Fibroblast of lung (primary cell): ENCODE data around the gene MAP4K3. TPM values are rescaled to one million over a fixed set of nuclear protein-coding genes. Genes with fewer than 3 reads are reported as not detected.
A peak's percentile ranks its signal among the peaks of the same experiment; 100 is the strongest.

ENCODE experiments used
- DNase-seq, 2 donors: peaks; one replicate each; pipeline versions ENCODE4 v3.0.0 to v3.0.0-alpha.2; 2010; ENCODE audit warnings: low read depth in 2 of 2
- H2AFZ ChIP-seq: 2 replicates; pipeline ENCODE4 v1.5.1; 2012; ENCODE audit warnings: low read length, control low read depth, inconsistent platforms
- H3K27ac ChIP-seq: 2 replicates; pipeline ENCODE4 v1.5.1; 2011; ENCODE audit warnings: low read length, control low read depth; ENCODE audit not compliant: insufficient read depth
- H3K27me3 ChIP-seq: 2 replicates; pipeline ENCODE4 v1.5.1; 2011; ENCODE audit warnings: mild to moderate bottlenecking, low read length; ENCODE audit not compliant: control insufficient read depth, insufficient read depth
- H3K36me3 ChIP-seq: 2 replicates; pipeline ENCODE4 v1.5.1; 2011; ENCODE audit warnings: low read length; ENCODE audit not compliant: control insufficient read depth, insufficient read depth
- H3K4me1 ChIP-seq: 2 replicates; pipeline ENCODE4 v1.5.1; 2011; ENCODE audit warnings: low read length; ENCODE audit not compliant: control insufficient read depth, insufficient read depth; ENCODE audit errors: extremely low read depth
- H3K4me2 ChIP-seq: 2 replicates; pipeline ENCODE4 v1.5.1; 2011; ENCODE audit warnings: low read length, control low read depth; ENCODE audit not compliant: insufficient read depth; ENCODE audit errors: extremely low read depth
- H3K4me3 ChIP-seq, 4 experiments: fragments of 200-600 bp in 1 of 4; sonication (generic) in 1 of 4; replicated peaks in 1 of 4; 2 replicates each; pipeline ENCODE4 v1.5.1; 2011 to 2016; ENCODE audit warnings: low read length in 4 of 4, low read depth in 3 of 4, mild to moderate bottlenecking in 3 of 4, control low read depth in 2 of 4, inconsistent platforms in 1 of 4, mixed read lengths in 1 of 4; ENCODE audit not compliant: insufficient read depth in 1 of 4; ENCODE audit errors: control extremely low read depth in 1 of 4
- H3K79me2 ChIP-seq: 2 replicates; pipeline ENCODE4 v1.5.1; 2012; ENCODE audit warnings: mild to moderate bottlenecking, low read length, inconsistent platforms; ENCODE audit not compliant: control insufficient read depth, insufficient read depth
- H3K9ac ChIP-seq: 2 replicates; pipeline ENCODE4 v1.5.1; 2011; ENCODE audit warnings: mild to moderate bottlenecking, low read length, control low read depth; ENCODE audit not compliant: insufficient read depth
- H3K9me3 ChIP-seq: 2 replicates; pipeline ENCODE4 v1.5.1; 2012; ENCODE audit warnings: low read depth, low read length; ENCODE audit not compliant: control insufficient read depth, insufficient read depth
- H4K20me1 ChIP-seq: 2 replicates; pipeline ENCODE4 v1.5.1; 2011; ENCODE audit warnings: low read length; ENCODE audit not compliant: control insufficient read depth, insufficient read depth; ENCODE audit errors: extremely low read depth
- CTCF ChIP-seq, 2 donors: IDR thresholded peaks in 1 of 2; conservative IDR thresholded peaks in 1 of 2; 1 replicate in 1 of 2; 2 replicates in 1 of 2; pipeline ENCODE4 v1.5.1; 2011 to 2012; ENCODE audit warnings: low read length in 2 of 2, control low read depth in 1 of 2, inconsistent platforms in 1 of 2, low read depth in 1 of 2, mild to moderate bottlenecking in 1 of 2
- EZH2 ChIP-seq: IDR thresholded peaks from 2 replicates; pipeline ENCODE4 v1.5.1; 2012; ENCODE audit warnings: low read length, control low read depth, mild to moderate bottlenecking; ENCODE audit errors: missing control alignments
- polyA plus RNA-seq, 2 donors: library from polyadenylated mRNA; depleted of rRNA in 1 of 2; stranded (reverse) in 1 of 2; unstranded in 1 of 2; fragments of >200 nt; gene quantifications; 2 replicates each; pipeline ENCODE4 v1.2.1, GENCODE V29; 2011 to 2012; ENCODE audit warnings: missing spikeins in 1 of 2
- total RNA-seq: library from RNA; depleted of rRNA; stranded (reverse); fragments of >200 nt; gene quantifications from 2 replicates; pipeline ENCODE4 v1.2.1, GENCODE V29; 2014

The MAP4K3 gene
- total and polyA plus RNA-seq, 2 donors (not counting 1 experiment from before 2014, with no cell fraction given), result 40.8 to 75.7 TPM

DNA sequence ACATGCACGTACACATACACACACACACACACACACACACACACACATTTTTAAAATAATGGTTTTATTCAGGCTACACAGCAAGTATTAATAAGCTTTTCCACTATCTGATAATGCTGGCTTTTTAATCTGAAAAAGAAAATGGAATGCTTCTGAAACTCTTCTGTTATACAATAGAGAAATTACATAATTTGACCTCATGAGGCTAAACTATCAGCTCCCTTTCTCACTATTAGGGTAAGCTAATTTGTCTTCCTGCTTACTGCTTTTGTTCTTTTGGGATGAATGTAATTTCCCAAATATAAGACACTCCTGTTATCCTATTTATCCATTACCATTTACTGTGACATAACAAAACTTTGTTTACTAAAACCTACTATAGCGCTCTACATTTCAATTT lies 41.8 kb downstream of the MAP4K3 start:
- H3K27ac ChIP-seq, result no peak overlapping the region
- peaks cover 90% of the 10 kb centered on the region for H3K79me2 ChIP-seq
- H3K4me2 ChIP-seq, result no peak overlapping the region
- DNase-seq, result no peak
- no peaks in the 10 kb centered on the region for H3K9me3 ChIP-seq
- H3K4me1 ChIP-seq, result peaks cover 2% of the 10 kb centered on the region
- H3K9ac ChIP-seq, result no peak overlapping the region
- no peaks in the 10 kb centered on the region for H3K36me3 ChIP-seq
- H3K4me3 ChIP-seq, result no peak overlapping the region
- no peak for TF ChIP-seq CTCF (conservative IDR thresholded peaks at IDR 0.05 in 1 of 2, IDR thresholded peaks at IDR 0.05 in 1 of 2; ENCODE audit: low read depth in 1 of 2, low read length in 2 of 2)
- no peak for TF ChIP-seq EZH2
- H2AFZ ChIP-seq, result no peak overlapping the region
- H4K20me1 ChIP-seq, result no peaks in the 10 kb centered on the region
- no peaks in the 10 kb centered on the region for H3K27me3 ChIP-seq

- peak in 1 of 2 donors; percentile 30 for DNase-seq
- TF ChIP-seq CTCF (conservative IDR thresholded peaks at IDR 0.05 in 1 of 2, IDR thresholded peaks at IDR 0.05 in 1 of 2; ENCODE audit: low read depth in 1 of 2, low read length in 2 of 2) (no peak), EZH2 (no peak)
- no peak overlapping the region for H3K27ac ChIP-seq
- H3K9me3 ChIP-seq, result no peaks in the 10 kb centered on the region
- no peaks in the 10 kb centered on the region for H4K20me1 ChIP-seq
- no peak overlapping the region for H3K9ac ChIP-seq
- no peak overlapping the region for H3K4me3 ChIP-seq
- H3K4me1 ChIP-seq, result peaks cover 2% of the 10 kb centered on the region
- no peaks in the 10 kb centered on the region for H3K27me3 ChIP-seq
- no peaks in the 10 kb centered on the region for H3K36me3 ChIP-seq
- H3K4me2 ChIP-seq, result no peak overlapping the region
- H3K79me2 ChIP-seq, result peaks cover 90% of the 10 kb centered on the region
- H2AFZ ChIP-seq, result no peak overlapping the region
Measured at GRCh38 chr2:39394516-39394961, 42.5 kb downstream of the MAP4K3 start.

- H3K36me3 ChIP-seq, result no peaks in the 10 kb centered on the region
- H4K20me1 ChIP-seq, result no peaks in the 10 kb centered on the region
- H3K27me3 ChIP-seq, result no peaks in the 10 kb centered on the region
- H3K9me3 ChIP-seq, result no peaks in the 10 kb centered on the region
- no peak overlapping the region for H3K4me2 ChIP-seq
- peaks cover 92% of the 10 kb centered on the region for H3K79me2 ChIP-seq
- peaks cover 2% of the 10 kb centered on the region for H3K4me1 ChIP-seq
- no peak overlapping the region for H3K9ac ChIP-seq
- H3K27ac ChIP-seq, result no peak overlapping the region
- no peak for TF ChIP-seq EZH2
- TF ChIP-seq CTCF (conservative IDR thresholded peaks at IDR 0.05 in 1 of 2, IDR thresholded peaks at IDR 0.05 in 1 of 2; ENCODE audit: low read depth in 1 of 2, low read length in 2 of 2), result no peak
- H2AFZ ChIP-seq, result no peak overlapping the region
- no peak for DNase-seq
- H3K4me3 ChIP-seq, result no peak overlapping the region
Measured at GRCh38 chr2:39392672-39393071, 44.4 kb downstream of the MAP4K3 start.
